GM13976 (cell line): ENCODE data around the gene OCIAD2.

Experiments
- DNase-seq: peaks from one replicate; pipeline ENCODE4 v3.0.0; 2012; ENCODE audit warnings: low spot score
- in situ Hi-C: fragments of 300-500 bp; cut with MboI; formaldehyde crosslinking; loops from one replicate; pipeline ENCODE4 v1.12.0; 2022; ENCODE audit warnings: low sequenced_read_pairs, mixed read lengths, inconsistent platforms; ENCODE audit not compliant: unreplicated experiment
- TF ChIP-seq, protein P1 (sequence below): IDR thresholded peaks from 2 replicates; pipeline ENCODE4 v1.5.1; 2012; ENCODE audit warnings: borderline replicate concordance, mild to moderate bottlenecking; ENCODE audit not compliant: insufficient read depth; ENCODE audit errors: extremely low read depth, missing control alignments, control extremely low read depth

Gene OCIAD2, protein sequence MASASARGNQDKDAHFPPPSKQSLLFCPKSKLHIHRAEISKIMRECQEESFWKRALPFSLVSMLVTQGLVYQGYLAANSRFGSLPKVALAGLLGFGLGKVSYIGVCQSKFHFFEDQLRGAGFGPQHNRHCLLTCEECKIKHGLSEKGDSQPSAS

DNA sequence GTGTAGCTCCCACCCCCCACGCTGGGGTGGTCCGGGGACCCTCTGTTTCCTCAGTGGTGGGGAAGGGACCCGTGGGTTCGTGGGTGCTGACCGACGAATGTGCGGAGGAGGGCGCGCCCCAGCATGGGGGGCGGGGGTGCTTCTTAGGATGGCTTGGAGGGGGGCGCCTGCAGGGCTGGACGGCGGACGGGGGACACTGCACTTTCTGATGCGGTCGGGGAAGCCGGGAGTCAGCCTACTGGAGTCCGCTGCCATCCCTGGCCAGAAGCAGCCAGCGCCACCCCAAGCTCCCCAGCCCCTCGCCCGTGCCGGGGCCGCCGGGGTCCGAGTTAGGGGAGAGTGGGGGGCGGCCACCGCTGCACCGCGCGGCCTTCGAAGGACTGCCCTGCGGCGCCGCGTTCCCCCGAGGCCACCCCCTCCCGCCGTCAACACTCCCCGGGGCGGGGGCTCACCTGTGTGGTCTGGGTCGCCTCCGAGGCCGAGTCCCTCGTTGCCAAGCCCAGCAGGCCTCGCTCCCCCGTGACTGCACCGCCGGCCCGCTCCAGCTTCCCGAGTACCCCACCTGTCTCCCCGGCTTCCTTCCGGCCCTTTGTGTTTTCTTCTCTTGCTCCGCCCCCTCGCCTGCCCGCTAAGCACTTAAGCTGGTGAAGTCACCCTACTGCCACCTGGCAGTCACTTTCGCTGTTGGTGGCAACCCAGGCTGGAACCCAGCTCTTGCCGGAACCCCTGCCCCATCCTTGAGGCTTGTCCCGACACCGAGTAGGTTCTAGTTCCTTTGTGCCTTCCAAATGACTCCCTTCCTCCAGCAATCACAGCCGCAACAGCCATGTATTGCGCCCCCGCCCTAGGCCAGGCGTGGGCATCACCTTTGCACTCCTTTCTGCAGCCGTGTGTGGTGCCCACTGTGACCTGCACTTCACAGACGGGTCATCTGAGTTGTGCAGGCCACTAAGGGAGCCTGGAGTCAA is at the start of gene OCIAD2:
OCIAD2 (minus strand) TSS at position 569 of the 968 bp plus-strand sequence. CDS start 2,225 bp downstream, outside the sequence.
- DNase-seq, result peak; percentile 86
- in situ Hi-C loops, result no loop called here
- TF ChIP-seq, protein P1, sequence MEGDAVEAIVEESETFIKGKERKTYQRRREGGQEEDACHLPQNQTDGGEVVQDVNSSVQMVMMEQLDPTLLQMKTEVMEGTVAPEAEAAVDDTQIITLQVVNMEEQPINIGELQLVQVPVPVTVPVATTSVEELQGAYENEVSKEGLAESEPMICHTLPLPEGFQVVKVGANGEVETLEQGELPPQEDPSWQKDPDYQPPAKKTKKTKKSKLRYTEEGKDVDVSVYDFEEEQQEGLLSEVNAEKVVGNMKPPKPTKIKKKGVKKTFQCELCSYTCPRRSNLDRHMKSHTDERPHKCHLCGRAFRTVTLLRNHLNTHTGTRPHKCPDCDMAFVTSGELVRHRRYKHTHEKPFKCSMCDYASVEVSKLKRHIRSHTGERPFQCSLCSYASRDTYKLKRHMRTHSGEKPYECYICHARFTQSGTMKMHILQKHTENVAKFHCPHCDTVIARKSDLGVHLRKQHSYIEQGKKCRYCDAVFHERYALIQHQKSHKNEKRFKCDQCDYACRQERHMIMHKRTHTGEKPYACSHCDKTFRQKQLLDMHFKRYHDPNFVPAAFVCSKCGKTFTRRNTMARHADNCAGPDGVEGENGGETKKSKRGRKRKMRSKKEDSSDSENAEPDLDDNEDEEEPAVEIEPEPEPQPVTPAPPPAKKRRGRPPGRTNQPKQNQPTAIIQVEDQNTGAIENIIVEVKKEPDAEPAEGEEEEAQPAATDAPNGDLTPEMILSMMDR, result peak; percentile 40

DNA sequence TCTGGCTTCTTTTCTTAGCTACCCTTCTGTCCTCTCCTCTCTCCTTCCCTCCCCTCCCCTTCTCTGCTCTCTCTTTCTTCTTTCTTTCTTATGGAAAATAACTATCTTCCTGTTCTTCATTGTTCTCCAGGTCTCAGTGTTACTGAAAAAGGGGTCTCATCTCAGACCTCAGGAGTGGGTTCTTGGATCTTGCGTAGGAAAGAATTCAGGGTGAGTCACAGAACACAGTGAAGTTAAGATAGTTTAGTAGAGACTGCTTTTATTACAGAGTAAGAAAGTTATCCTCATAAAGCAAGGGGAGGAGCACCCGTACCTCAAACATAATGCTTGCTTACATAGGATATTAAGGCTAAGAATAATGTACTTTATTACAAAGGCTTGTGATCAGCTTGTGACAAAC is 47.7 kb upstream of the OCIAD2 start:
- no peak for DNase-seq
- TF ChIP-seq, protein P1, result no peak
- in situ Hi-C loops, result loop anchor here (25.0 kb wide), 3 partner anchors 392 to 842 kb away; no protein-coding TSS in a partner anchor

DNA sequence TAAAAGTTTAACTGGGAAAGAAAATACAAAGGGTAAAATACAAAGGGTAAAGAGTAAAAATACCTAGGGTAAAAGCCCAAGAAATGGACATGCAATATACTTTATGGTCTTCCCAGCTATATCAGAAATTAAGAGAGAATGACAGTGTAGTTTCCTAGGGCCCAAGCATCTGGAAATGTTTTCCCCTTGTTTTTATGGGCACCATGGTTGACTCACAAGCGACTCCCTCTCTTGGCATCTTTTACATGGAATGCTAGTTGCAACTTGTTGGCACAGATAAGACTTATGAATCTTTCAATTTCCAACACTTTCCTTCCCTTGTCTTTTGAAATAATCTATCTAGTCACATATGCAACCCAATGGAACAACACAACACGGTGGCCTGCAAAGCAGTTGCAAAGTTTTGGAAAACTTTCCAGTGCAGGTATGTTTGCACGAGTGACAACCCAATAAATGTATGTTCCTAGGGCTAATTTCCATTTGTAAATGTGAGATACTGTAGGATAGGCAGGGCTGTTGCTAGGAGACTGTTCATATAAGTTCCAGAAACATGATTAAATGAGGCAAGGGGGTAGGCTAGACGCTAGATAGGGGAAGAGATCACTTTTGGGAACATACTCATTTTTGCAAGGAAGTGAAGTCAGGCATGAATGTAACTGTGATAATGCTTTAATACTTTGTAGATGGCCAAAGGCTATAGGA is 43.1 kb upstream of the OCIAD2 start:
- DNase-seq, result no peak
- in situ Hi-C loops, result loop anchor here (25.0 kb wide), 3 partner anchors 387 to 837 kb away; no protein-coding TSS in a partner anchor
- TF ChIP-seq, protein P1, result no peak

DNA sequence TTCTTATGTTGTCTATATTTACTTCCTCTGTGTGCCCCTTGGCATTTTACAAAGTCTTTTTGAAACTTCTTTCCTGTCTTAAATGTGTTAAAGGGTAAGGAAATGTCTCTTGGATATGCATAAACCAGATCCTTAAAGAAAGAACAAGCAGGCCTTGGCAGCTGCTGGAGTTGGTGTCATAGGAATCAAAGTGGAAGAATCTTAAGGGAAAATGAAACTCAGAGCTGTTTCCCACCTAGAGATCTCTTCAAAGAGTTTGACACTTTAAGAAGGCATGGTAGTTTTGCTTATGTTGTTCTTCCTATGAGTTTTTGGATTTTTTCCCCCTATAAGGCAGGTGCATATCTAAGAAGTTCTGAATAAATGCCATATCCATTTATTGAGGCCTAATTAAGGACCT is 42.5 kb upstream of the OCIAD2 start:
- in situ Hi-C loops, result no loop called here
- TF ChIP-seq, protein P1, result no peak
- DNase-seq, result no peak

DNA sequence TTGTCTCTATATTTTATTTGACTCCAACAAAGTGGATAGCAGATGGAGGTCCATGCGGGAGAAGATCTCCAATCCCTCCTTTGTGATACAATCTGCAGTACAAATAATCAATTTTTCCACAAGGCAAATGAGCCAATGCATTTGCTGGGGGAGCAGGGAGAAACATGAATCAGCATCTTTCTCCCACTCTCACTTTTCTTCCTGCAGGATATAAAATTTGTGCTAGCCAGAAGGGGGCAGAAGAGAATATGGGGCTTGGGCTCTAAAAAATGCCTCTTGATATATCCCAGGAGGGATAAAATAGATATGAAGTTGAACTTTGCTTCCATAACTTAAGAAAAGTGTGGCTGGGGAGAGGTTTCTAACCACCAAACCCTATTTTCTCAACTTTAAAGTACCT is 41.2 kb upstream of the OCIAD2 start:
- no peak for DNase-seq
- TF ChIP-seq, protein P1, result no peak
- in situ Hi-C loops, result no loop called here

DNA sequence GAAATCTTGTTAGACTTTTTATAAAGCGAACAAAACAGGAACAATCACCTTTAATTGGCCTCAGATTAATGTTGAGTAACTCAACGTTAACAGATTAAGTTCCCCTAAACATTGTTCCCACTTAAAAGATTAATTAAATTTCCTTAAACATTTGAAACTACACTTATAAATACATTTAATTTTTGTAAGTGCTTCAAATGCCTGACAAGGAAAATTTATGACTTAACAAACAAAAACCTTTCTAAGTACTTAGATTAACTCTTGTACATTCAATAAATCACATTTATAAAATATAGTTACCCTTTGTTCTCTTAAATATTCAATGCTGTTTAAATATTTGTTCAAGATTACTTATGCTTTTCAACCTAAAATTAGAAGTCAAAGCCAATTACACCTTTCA is 39.4 kb upstream of the OCIAD2 start:
- no peak for DNase-seq
- in situ Hi-C loops, result no loop called here
- TF ChIP-seq, protein P1, result no peak
